Thymus (tissue), 11 donors: ENCODE measurements around the gene ZNF215. TPM values are rescaled to one million over a fixed set of nuclear protein-coding genes. Genes with fewer than 3 reads are reported as not detected.
"Not testable (repeated sequence)": the region's sequence is repeated elsewhere in the genome, so short reads cannot be mapped to it uniquely, and the experiment has no call there.

ENCODE experiments used
- DNase-seq, 9 donors: peaks; one replicate each; pipeline ENCODE4 v3.0.0-alpha.2; 2013; ENCODE audit warnings: low spot score in 9 of 9, low read depth in 6 of 9, missing footprints in 1 of 9
- H3K27ac ChIP-seq, 2 donors: one replicate each; pipeline ENCODE4 v1.5.1; 2013; ENCODE audit warnings: control low read depth in 1 of 2, low read depth in 1 of 2, low read length in 1 of 2, mild to moderate bottlenecking in 1 of 2, moderate library complexity in 1 of 2
- H3K27me3 ChIP-seq, 2 donors: one replicate each; pipeline ENCODE4 v1.5.1; 2013; ENCODE audit warnings: low read length in 1 of 2; ENCODE audit not compliant: control insufficient read depth in 2 of 2, insufficient read depth in 1 of 2
- H3K36me3 ChIP-seq, 2 donors: one replicate each; pipeline ENCODE4 v1.5.1; 2013; ENCODE audit warnings: low read length in 1 of 2, mild to moderate bottlenecking in 1 of 2, moderate library complexity in 1 of 2; ENCODE audit not compliant: control insufficient read depth in 2 of 2, insufficient read depth in 2 of 2
- H3K4me1 ChIP-seq, 2 donors: one replicate each; pipeline ENCODE4 v1.5.1; 2013; ENCODE audit warnings: low read length in 2 of 2; ENCODE audit not compliant: control insufficient read depth in 2 of 2, insufficient read depth in 2 of 2
- H3K4me3 ChIP-seq, 2 donors: one replicate each; pipeline ENCODE4 v1.5.1; 2013; ENCODE audit warnings: low read length in 2 of 2, control low read depth in 1 of 2, mild to moderate bottlenecking in 1 of 2
- H3K9me3 ChIP-seq, 2 donors: one replicate each; pipeline ENCODE4 v1.5.1; 2013; ENCODE audit warnings: low read length in 1 of 2, mild to moderate bottlenecking in 1 of 2; ENCODE audit not compliant: control insufficient read depth in 2 of 2, insufficient read depth in 1 of 2
- WGBS: extraction: QIAGEN DNeasy Blood & Tissue Kit; methylation state at CpG from one replicate; pipeline ENCODE4 v1.1.7; 2013; 5-methylcytosine and 5-hydroxymethylcytosine counted together
- polyA plus RNA-seq: library from polyadenylated mRNA; stranded (reverse); fragments of 200-250 nt; gene quantifications from one replicate; pipeline ENCODE4 v1.2.3, GENCODE V29; 2013
- total RNA-seq: library from RNA; stranded (reverse); fragments of 120-200 nt; gene quantifications from one replicate; pipeline ENCODE4 v1.2.4, GENCODE V29; 2013
- donor health status: healthy.

Gene ZNF215
- total and polyA plus RNA-seq, 2 donors, result 2.2 to 5.9 TPM

DNA sequence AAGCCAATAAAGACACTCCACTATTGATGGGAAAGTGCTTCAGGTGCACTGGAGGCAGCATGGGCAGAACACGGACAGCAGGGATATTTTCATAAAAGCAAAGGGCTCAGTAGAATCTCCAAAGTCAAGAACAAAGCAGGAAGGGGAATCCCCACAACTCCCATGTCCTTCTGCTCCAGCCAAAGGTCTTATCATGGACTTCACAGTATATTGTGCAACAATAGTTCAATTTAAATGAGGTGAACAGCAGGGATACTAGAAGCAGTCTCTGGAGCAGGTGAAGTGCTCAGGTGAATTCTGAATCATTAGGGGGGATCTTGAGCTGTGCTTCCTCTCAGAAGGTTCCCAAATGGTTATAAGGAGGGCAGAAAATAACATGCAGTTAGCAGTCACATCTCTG is 27.3 kb upstream of the ZNF215 start:
- 82% methylated on average over 1 of the region's 1 CpG for WGBS
- H3K36me3 ChIP-seq, result no peaks in the 10 kb centered on the region
- H3K27ac ChIP-seq, result no peak overlapping the region
- H3K9me3 ChIP-seq, result no peaks in the 10 kb centered on the region
- no peak overlapping the region for H3K4me3 ChIP-seq
- no peak for DNase-seq
- no peaks in the 10 kb centered on the region for H3K27me3 ChIP-seq
- no peaks in the 10 kb centered on the region for H3K4me1 ChIP-seq

GRCh38 chr11:6900327-6900999 is 25.8 kb upstream of the ZNF215 start:
- 82% methylated on average over 2 of the region's 2 CpGs for WGBS
- H3K4me3 ChIP-seq, result no peak overlapping the region
- no peaks in the 10 kb centered on the region for H3K36me3 ChIP-seq
- no peaks in the 10 kb centered on the region for H3K4me1 ChIP-seq
- no peaks in the 10 kb centered on the region for H3K9me3 ChIP-seq
- DNase-seq, result no peak
- H3K27ac ChIP-seq, result no peak overlapping the region
- no peaks in the 10 kb centered on the region for H3K27me3 ChIP-seq

DNA sequence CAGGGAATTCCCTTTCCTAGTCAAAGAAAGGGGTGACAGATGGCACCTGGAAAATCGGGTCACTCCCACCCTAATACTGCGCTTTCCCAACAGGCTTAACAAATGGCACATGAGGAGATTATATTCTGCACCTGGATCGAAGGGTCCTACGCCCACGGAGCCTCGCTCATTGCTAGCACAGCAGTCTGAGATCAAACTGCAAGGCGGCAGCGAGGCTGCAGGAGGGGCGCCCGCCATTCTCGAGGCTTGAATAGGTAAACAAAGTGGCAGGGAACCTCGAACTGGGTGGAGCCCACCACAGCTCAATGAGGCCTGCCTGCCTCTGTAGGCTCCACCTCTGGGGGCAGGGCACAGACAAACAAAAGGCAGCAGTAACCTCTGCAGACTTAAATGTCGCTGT is 21.4 kb upstream of the ZNF215 start:
- DNase-seq, H3K9me3 ChIP-seq, H3K4me1 ChIP-seq, H3K27ac ChIP-seq, H3K27me3 ChIP-seq, H3K36me3 ChIP-seq, H3K4me3 ChIP-seq: not testable (repeated sequence)
- WGBS, result 97% methylated on average over 13 of the region's 13 CpGs

GRCh38 chr11:6911378-6911777 is 14.8 kb upstream of the ZNF215 start:
- H3K9me3 ChIP-seq, result no peaks in the 10 kb centered on the region
- DNase-seq, result no peak
- H3K4me1 ChIP-seq, result no peaks in the 10 kb centered on the region
- H3K27me3 ChIP-seq, result no peaks in the 10 kb centered on the region
- H3K36me3 ChIP-seq, result no peaks in the 10 kb centered on the region
- no peak overlapping the region for H3K27ac ChIP-seq
- no peak overlapping the region for H3K4me3 ChIP-seq
- 94% methylated on average over 3 of the region's 3 CpGs for WGBS

DNA sequence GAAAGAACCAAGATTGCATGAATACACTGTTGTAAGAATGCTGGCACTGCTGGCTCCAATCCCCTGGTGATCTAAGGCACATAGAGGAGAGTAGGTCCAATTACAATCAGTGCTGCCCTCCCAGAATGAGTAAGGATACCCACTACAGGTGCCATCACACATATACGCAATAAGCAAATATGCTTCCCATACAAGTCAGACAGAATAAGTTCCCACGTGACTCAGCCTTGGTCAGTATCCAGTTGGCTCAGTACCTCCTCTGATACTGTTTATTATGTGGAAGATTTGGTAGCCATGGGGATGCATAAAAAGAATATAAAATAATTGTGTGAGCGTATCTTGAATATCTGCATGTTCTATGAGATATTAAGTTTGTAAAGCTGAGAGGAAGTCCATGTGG is 14.3 kb upstream of the ZNF215 start:
- WGBS, result 94% methylated on average over 3 of the region's 3 CpGs
- no peaks in the 10 kb centered on the region for H3K36me3 ChIP-seq
- no peak for DNase-seq

GRCh38 chr11:6919698-6920097 is 6.5 kb upstream of the ZNF215 start:
- WGBS, result 68% methylated on average over 2 of the region's 2 CpGs
- Histone ChIP-seq H3K4me3 (no peak overlapping the region), H3K9me3 (no peaks in the 10 kb centered on the region), H3K4me1 (no peaks in the 10 kb centered on the region), H3K27me3 (no peaks in the 10 kb centered on the region), H3K27ac (no peak overlapping the region), H3K36me3 (no peaks in the 10 kb centered on the region)
- DNase-seq, result no peak

More for the DNA sequence above, 14.3 kb upstream of the ZNF215 start:
- no peak overlapping the region for H3K27ac ChIP-seq
- H3K4me3 ChIP-seq, result no peak overlapping the region
- H3K4me1 ChIP-seq, result no peaks in the 10 kb centered on the region
- H3K27me3 ChIP-seq, result no peaks in the 10 kb centered on the region
- no peaks in the 10 kb centered on the region for H3K9me3 ChIP-seq

DNA sequence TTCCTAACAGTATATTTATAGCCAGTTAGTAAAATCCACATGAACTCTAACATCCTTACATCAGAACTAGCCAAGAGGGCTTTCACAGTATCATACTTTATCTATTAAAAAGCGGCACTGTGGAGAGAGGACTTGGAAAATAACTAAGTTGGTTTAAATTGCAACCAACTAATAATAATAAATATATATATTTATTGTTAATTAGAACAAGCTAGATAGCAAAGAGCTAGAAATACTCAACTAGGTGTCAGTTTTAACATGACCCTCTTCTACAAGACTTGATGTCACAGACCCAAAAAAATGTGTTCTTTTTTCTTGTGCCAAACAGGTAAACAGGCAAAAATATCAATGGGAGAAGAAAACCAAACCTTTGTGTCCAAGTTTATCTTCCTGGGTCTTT is 5.5 kb upstream of the ZNF215 start, which contains the start of gene OR2D3:
Gene OR2D3 (plus strand): TSS at position 301 of the 400 bp plus-strand sequence. CDS start 0 bp downstream, at position 301.
- no peak for DNase-seq
- no peaks in the 10 kb centered on the region for H3K4me1 ChIP-seq
- 97% methylated on average over 1 of the region's 1 CpG for WGBS
- H3K27ac ChIP-seq, result no peak within 1 kb of the TSS
- no peak within 1 kb of the TSS for H3K4me3 ChIP-seq
- no peaks in the 10 kb centered on the region for H3K9me3 ChIP-seq
- H3K36me3 ChIP-seq, result no peaks in the 10 kb centered on the region
- H3K27me3 ChIP-seq, result no peaks in the 10 kb centered on the region

- Histone ChIP-seq H3K4me1 (peaks cover 0 to 14% of the 10 kb centered on the region in 2 donors), H3K27me3 (peaks cover 4 to 21% of the 10 kb centered on the region in 2 donors), H3K9me3 (no peaks in the 10 kb centered on the region), H3K4me3 (no peak overlapping the region), H3K27ac (no peak overlapping the region), H3K36me3 (no peaks in the 10 kb centered on the region)
- DNase-seq, result no peak
Measured at GRCh38 chr11:6925007-6925577, 1.1 kb upstream of the ZNF215 start.

GRCh38 chr11:6925636-6926207 is 504 bp upstream of the ZNF215 start:
- no peaks in the 10 kb centered on the region for H3K9me3 ChIP-seq
- peaks cover 0 to 14% of the 10 kb centered on the region in 2 donors for H3K4me1 ChIP-seq
- H3K27ac ChIP-seq, result no peak overlapping the region
- H3K4me3 ChIP-seq, result peak overlapping the region; percentile 60 to 66
- peak in 1 of 9 donors; percentile 11 for DNase-seq
- 64% methylated on average over 2 of the region's 2 CpGs for WGBS
- peaks cover 4 to 21% of the 10 kb centered on the region in 2 donors for H3K27me3 ChIP-seq
- H3K36me3 ChIP-seq, result no peaks in the 10 kb centered on the region
